Measurements from ENCODE around the gene FGD5.

FGD5 gene

GRCh38 chr3:14772533-14773138, 46.1 kb upstream of the FGD5 start:
- Histone ChIP-seq H3K27me3 (no peaks in the 10 kb centered on the region), H3K4me3 (ENCODE audit: low read depth, low read length) (no peak overlapping the region), H3K9me3 (no peaks in the 10 kb centered on the region), H3K36me3 (no peaks in the 10 kb centered on the region), H3K4me1 (no peaks in the 10 kb centered on the region)
- TF ChIP-seq CTCF (IDR thresholded peaks at IDR 0.05; ENCODE audit: low read depth, low read length), result no peak
- DNase-seq, result no peak

- no peak for DNase-seq
- H3K4me1 ChIP-seq, result no peaks in the 10 kb centered on the region
- TF ChIP-seq CTCF (IDR thresholded peaks at IDR 0.05; ENCODE audit: low read depth, low read length), result no peak
- no peaks in the 10 kb centered on the region for H3K27me3 ChIP-seq
- no peaks in the 10 kb centered on the region for H3K9me3 ChIP-seq
- no peak overlapping the region for H3K4me3 ChIP-seq (ENCODE audit: low read depth, low read length)
- no peaks in the 10 kb centered on the region for H3K36me3 ChIP-seq
Measured at GRCh38 chr3:14773281-14773680, 45.5 kb upstream of the FGD5 start.

GRCh38 chr3:14773691-14774128, 45.1 kb upstream of the FGD5 start:
- Histone ChIP-seq H3K4me3 (ENCODE audit: low read depth, low read length) (no peak overlapping the region), H3K36me3 (no peaks in the 10 kb centered on the region), H3K4me1 (no peaks in the 10 kb centered on the region), H3K27me3 (no peaks in the 10 kb centered on the region), H3K9me3 (no peaks in the 10 kb centered on the region)
- no peak for DNase-seq
- TF ChIP-seq CTCF (IDR thresholded peaks at IDR 0.05; ENCODE audit: low read depth, low read length), result no peak

GRCh38 chr3:14774431-14774830, 44.3 kb upstream of the FGD5 start:
- H3K4me1 ChIP-seq, result no peaks in the 10 kb centered on the region
- no peaks in the 10 kb centered on the region for H3K27me3 ChIP-seq
- no peak overlapping the region for H3K4me3 ChIP-seq (ENCODE audit: low read depth, low read length)
- H3K36me3 ChIP-seq, result no peaks in the 10 kb centered on the region
- no peak for TF ChIP-seq CTCF (IDR thresholded peaks at IDR 0.05; ENCODE audit: low read depth, low read length)
- no peak for DNase-seq
- H3K9me3 ChIP-seq, result no peaks in the 10 kb centered on the region

GRCh38 chr3:14775011-14775410, 43.8 kb upstream of the FGD5 start:
- TF ChIP-seq CTCF (IDR thresholded peaks at IDR 0.05; ENCODE audit: low read depth, low read length), result no peak
- Histone ChIP-seq H3K27me3 (no peaks in the 10 kb centered on the region), H3K36me3 (no peaks in the 10 kb centered on the region), H3K4me1 (no peaks in the 10 kb centered on the region), H3K9me3 (no peaks in the 10 kb centered on the region), H3K4me3 (ENCODE audit: low read depth, low read length) (no peak overlapping the region)
- no peak for DNase-seq

- H3K27me3 ChIP-seq, result no peaks in the 10 kb centered on the region
- no peak for DNase-seq
- no peak for TF ChIP-seq CTCF (IDR thresholded peaks at IDR 0.05; ENCODE audit: low read depth, low read length)
- no peaks in the 10 kb centered on the region for H3K9me3 ChIP-seq
- H3K4me3 ChIP-seq (ENCODE audit: low read depth, low read length), result no peak overlapping the region
- no peaks in the 10 kb centered on the region for H3K36me3 ChIP-seq
- H3K4me1 ChIP-seq, result no peaks in the 10 kb centered on the region
Measured at GRCh38 chr3:14775563-14775962, 43.2 kb upstream of the FGD5 start.
